Measurements from ENCODE around the gene THRB. TPM values are rescaled to one million over a fixed set of nuclear protein-coding genes. Genes with fewer than 3 reads are reported as not detected.
A peak's percentile ranks its signal among the peaks of the same experiment; 100 is the strongest.

Gene THRB
- total and polyA plus RNA-seq, 2 donors (not counting 3 experiments of a cell fraction or from before 2014, with no cell fraction given) = 0.06 TPM; not detected in 1

- intact Hi-C loops (cut with micrococcal nuclease) = loop anchor here (1.0 kb wide), 1 partner anchor 21 kb away; no protein-coding TSS in a partner anchor
- ChIA-PET CTCF (interaction anchor here (1.1 to 1.8 kb wide), 3 partner anchors 18 to 459 kb away, joined by 3 to 7 read pairs (median 3); no protein-coding TSS in a partner anchor), POLR2A (no interaction called here)
- Histone ChIP-seq H3K9me3 (replicated peaks; ENCODE audit: control insufficient read depth, insufficient read depth, low read length) (no peaks in the 10 kb centered on the region), H3K27me3 (ENCODE audit: control insufficient read depth in 2 of 2, insufficient read depth in 2 of 2, low read length in 2 of 2) (no peaks in the 10 kb centered on the region), H3K9me1 (replicated peaks; ENCODE audit: control insufficient read depth, extremely low read depth, insufficient read depth, low read length) (no peaks in the 10 kb centered on the region), H3K79me2 (ENCODE audit: control insufficient read depth, insufficient read depth, low read length) (no peaks in the 10 kb centered on the region), H3K4me3 (replicated peaks in 1 of 3; ENCODE audit: insufficient read depth in 1 of 3, low read depth in 1 of 3, low read length in 3 of 3) (no peak overlapping the region), H3K4me2 (ENCODE audit: insufficient read depth, low read length) (peak overlapping the region; percentile 11), H3K9ac (replicated peaks; ENCODE audit: extremely low read depth, insufficient read depth, low read length) (no peak overlapping the region), H3K36me3 (ENCODE audit: control insufficient read depth in 2 of 2, extremely low read depth in 1 of 2, insufficient read depth in 2 of 2, low read length in 2 of 2) (no peaks in the 10 kb centered on the region), H3K4me1 (ENCODE audit: control insufficient read depth, extremely low read depth, insufficient read depth, low read length) (peaks cover 5% of the 10 kb centered on the region), H4K20me1 (replicated peaks; ENCODE audit: control insufficient read depth, extremely low read depth, insufficient read depth, low read length) (no peaks in the 10 kb centered on the region), H3K27ac (ENCODE audit: insufficient read depth, low read depth, low read length) (peak overlapping the region; percentile 31), H2AFZ (ENCODE audit: low read depth, low read length) (no peak overlapping the region)
- BruUV-seq (replicated peaks) = no TSS peak
- no peak for TF ChIP-seq FOS (IDR thresholded peaks at IDR 0.05; ENCODE audit: borderline replicate concordance, insufficient read depth, low read length)
- TF ChIP-seq JUN (IDR thresholded peaks at IDR 0.05; ENCODE audit: borderline replicate concordance, insufficient read depth, insufficient read length, low read depth) = peak; percentile 41
- no peak for TF ChIP-seq MAX (IDR thresholded peaks at IDR 0.05; ENCODE audit: insufficient read depth, insufficient read length)
- FAIRE-seq (peak; percentile 69), DNase-seq (ENCODE audit: low read depth, low spot score) (peak; percentile 79)
- dilution Hi-C loops (cut with MboI; ENCODE audit: extremely low pct_ligation_motif_present, low sequenced_read_pairs) = no loop called here
Measured at GRCh38 chr3:24220859-24221657, 273.6 kb downstream of the THRB start.

GRCh38 chr3:24215502-24215901, 279.1 kb downstream of the THRB start:
- DNase-seq (ENCODE audit: low read depth, low spot score) (no peak), FAIRE-seq (no peak)
- H2AFZ ChIP-seq (ENCODE audit: low read depth, low read length) = no peak overlapping the region
- no peaks in the 10 kb centered on the region for H4K20me1 ChIP-seq (replicated peaks; ENCODE audit: control insufficient read depth, extremely low read depth, insufficient read depth, low read length)
- dilution Hi-C loops (cut with MboI; ENCODE audit: extremely low pct_ligation_motif_present, low sequenced_read_pairs) (no loop called here), intact Hi-C loops (cut with micrococcal nuclease) (no loop called here)
- peaks cover 0 to 5% of the 10 kb centered on the region in 2 experiments for H3K27me3 ChIP-seq (ENCODE audit: control insufficient read depth in 2 of 2, insufficient read depth in 2 of 2, low read length in 2 of 2)
- H3K36me3 ChIP-seq (ENCODE audit: control insufficient read depth in 2 of 2, extremely low read depth in 1 of 2, insufficient read depth in 2 of 2, low read length in 2 of 2) = no peaks in the 10 kb centered on the region
- no peak for TF ChIP-seq GATA2 (IDR thresholded peaks at IDR 0.05; ENCODE audit: insufficient read depth, insufficient read length, low read depth, low read length)
- TF ChIP-seq POLR2A (IDR thresholded peaks at IDR 0.05; ENCODE audit: low read depth, low read length) = no peak
- TF ChIP-seq FOS (IDR thresholded peaks at IDR 0.05; ENCODE audit: borderline replicate concordance, insufficient read depth, low read length) = no peak
- no peak for TF ChIP-seq CTCF (IDR thresholded peaks at IDR 0.05; ENCODE audit: extremely low read depth in 1 of 2, insufficient read depth in 1 of 2, low read depth in 1 of 2, low read length in 2 of 2)
- no peak for TF ChIP-seq MAX (IDR thresholded peaks at IDR 0.05; ENCODE audit: insufficient read depth, insufficient read length)
- no peak for TF ChIP-seq POLR2AphosphoS5 (IDR thresholded peaks at IDR 0.05; ENCODE audit: insufficient read depth, low read depth, low read length)
- TF ChIP-seq JUN (IDR thresholded peaks at IDR 0.05; ENCODE audit: borderline replicate concordance, insufficient read depth, insufficient read length, low read depth) = no peak
- TF ChIP-seq EZH2 (IDR thresholded peaks at IDR 0.05; ENCODE audit: borderline replicate concordance, low read depth, low read length, severe bottlenecking) = no peak
- no peak for TF ChIP-seq MYC (IDR thresholded peaks at IDR 0.05; ENCODE audit: low read depth, low read length)
- H3K79me2 ChIP-seq (ENCODE audit: control insufficient read depth, insufficient read depth, low read length) = no peaks in the 10 kb centered on the region
- CTCF ChIA-PET = no interaction called here
- no TSS peak for BruUV-seq (replicated peaks)
- no peaks in the 10 kb centered on the region for H3K9me1 ChIP-seq (replicated peaks; ENCODE audit: control insufficient read depth, extremely low read depth, insufficient read depth, low read length)
- no peak overlapping the region for H3K9ac ChIP-seq (replicated peaks; ENCODE audit: extremely low read depth, insufficient read depth, low read length)
- peaks cover under 1% of the 10 kb centered on the region for H3K4me1 ChIP-seq (ENCODE audit: control insufficient read depth, extremely low read depth, insufficient read depth, low read length)
- no peak overlapping the region for H3K4me2 ChIP-seq (ENCODE audit: insufficient read depth, low read length)
- H3K4me3 ChIP-seq (replicated peaks in 1 of 3; ENCODE audit: insufficient read depth in 1 of 3, low read depth in 1 of 3, low read length in 3 of 3) = no peak overlapping the region
- no peaks in the 10 kb centered on the region for H3K9me3 ChIP-seq (replicated peaks; ENCODE audit: control insufficient read depth, insufficient read depth, low read length)
- POLR2A ChIA-PET = no interaction called here
- H3K27ac ChIP-seq (ENCODE audit: insufficient read depth, low read depth, low read length) = no peak overlapping the region

Measured in endothelial cell of umbilical vein (primary cell).